Stimulated activated CD8-positive, alpha-beta memory T cell treated with anti-CD3 and anti-CD28 coated beads, Interleukin-4, amount 100 ng/mL, for 24 hours (primary cell): ENCODE data around the gene NDUFA8.

Experiments used
- DNase-seq: peaks from one replicate; pipeline ENCODE4 v3.0.0-alpha.2; 2020; ENCODE audit warnings: low read depth

Gene NDUFA8

GRCh38 chr9:122097679-122098315, 61.8 kb downstream of the NDUFA8 start:
- no peak for DNase-seq

GRCh38 chr9:122096620-122097415, 62.8 kb downstream of the NDUFA8 start:
- no peak for DNase-seq

GRCh38 chr9:122095010-122095767, 64.4 kb downstream of the NDUFA8 start:
- peak; percentile 12 for DNase-seq
